ENCODE results near the gene PIEZO2.

- TF ChIP-seq CTCF (IDR thresholded peaks at IDR 0.05; ENCODE audit: low read depth, low read length, poor library complexity, severe bottlenecking) (no peak), EZH2phosphoT487 (IDR thresholded peaks at IDR 0.05; ENCODE audit: borderline replicate concordance, low read length) (no peak)
Observed at GRCh38 chr18:10913919-10914318, 235.4 kb downstream of the PIEZO2 start.

All from DOHH2 (cell line).